ENCODE measurements around the gene LSAMP.

The LSAMP gene

GRCh38 chr3:116374901-116375300, 70.4 kb downstream of the LSAMP start:
- FAIRE-seq = no peak

GRCh38 chr3:116367761-116368395, 77.4 kb downstream of the LSAMP start:
- FAIRE-seq = no peak
- no peak for DNase-seq (ENCODE audit: insufficient read length, low spot score)

More at GRCh38 chr3:116374901-116375300, 70.4 kb downstream of the LSAMP start:
- DNase-seq (ENCODE audit: insufficient read length, low spot score) = no peak

GRCh38 chr3:116356056-116356455, 89.2 kb downstream of the LSAMP start:
- DNase-seq (ENCODE audit: insufficient read length, low spot score) = no peak
- no peak for FAIRE-seq

DNA sequence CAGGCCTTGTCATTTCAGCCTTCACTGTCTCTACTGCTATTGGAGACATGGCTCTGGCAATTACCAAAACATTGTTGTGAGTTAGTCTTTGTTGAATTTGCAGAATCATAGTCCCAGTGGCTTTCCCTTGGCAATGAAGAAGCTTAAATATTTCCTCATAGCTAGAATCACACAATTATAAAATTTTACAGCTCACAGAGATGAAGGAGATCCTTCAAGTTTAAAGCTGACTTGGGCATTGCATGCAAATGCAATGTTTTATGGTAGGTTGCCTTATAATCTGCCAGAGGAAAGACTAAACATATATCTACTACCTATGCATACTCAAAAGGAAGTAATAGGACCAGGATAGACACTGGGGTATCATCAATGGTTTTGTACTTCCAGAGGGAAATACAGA, 90.9 kb downstream of the LSAMP start:
- FAIRE-seq (no peak), DNase-seq (ENCODE audit: insufficient read length, low spot score) (no peak)

- FAIRE-seq (no peak), DNase-seq (ENCODE audit: insufficient read length, low spot score) (no peak)
Measured at GRCh38 chr3:116350119-116350733, 95.1 kb downstream of the LSAMP start.

DNA sequence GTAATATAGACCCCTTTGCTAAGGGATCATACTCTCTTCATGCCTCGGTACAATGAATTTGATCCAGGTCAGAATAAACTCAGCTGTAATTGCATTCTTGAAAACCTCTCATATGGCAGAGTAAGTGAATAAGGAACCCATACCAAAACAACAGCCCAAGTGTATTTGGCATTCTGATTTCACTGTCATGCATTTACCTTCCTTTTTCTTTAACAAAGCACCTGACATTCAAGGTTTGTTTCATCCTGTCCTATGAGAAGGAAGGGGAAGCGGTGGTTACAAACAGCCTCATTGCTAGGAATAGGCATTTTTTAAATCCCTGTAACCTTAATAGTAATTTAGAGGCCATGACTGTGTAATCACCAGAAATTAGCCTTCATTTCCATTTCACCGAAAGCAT, 97.1 kb downstream of the LSAMP start:
- DNase-seq (ENCODE audit: insufficient read length, low spot score) (no peak), FAIRE-seq (no peak)

DNA sequence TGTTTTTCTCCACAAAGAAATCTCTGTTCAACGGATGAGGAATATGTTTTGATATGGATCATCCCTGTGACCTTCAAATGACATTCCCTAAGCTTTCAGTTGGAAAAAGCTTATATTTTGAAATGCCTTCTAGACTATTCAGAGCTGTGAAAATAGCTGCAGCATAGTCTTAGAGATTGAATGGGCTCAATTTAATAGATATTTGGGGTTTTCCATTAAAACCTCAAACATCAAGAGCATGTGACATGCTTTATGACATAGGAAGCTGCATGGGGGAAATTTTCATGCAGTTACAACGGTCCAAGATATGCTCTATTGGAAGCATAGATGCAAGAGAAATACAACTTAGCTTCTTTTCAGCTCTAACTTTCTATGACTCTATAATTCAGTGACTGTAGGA, 102.8 kb downstream of the LSAMP start:
- no peak for FAIRE-seq
- no peak for DNase-seq (ENCODE audit: insufficient read length, low spot score)

GRCh38 chr3:116341899-116342298, 103.4 kb downstream of the LSAMP start:
- DNase-seq (ENCODE audit: insufficient read length, low spot score) (no peak), FAIRE-seq (no peak)

- DNase-seq (ENCODE audit: insufficient read length, low spot score) = no peak
- no peak for FAIRE-seq
Measured at GRCh38 chr3:116341381-116341780, 103.9 kb downstream of the LSAMP start.

GRCh38 chr3:116340680-116341216, 104.5 kb downstream of the LSAMP start:
- FAIRE-seq = no peak

DNA sequence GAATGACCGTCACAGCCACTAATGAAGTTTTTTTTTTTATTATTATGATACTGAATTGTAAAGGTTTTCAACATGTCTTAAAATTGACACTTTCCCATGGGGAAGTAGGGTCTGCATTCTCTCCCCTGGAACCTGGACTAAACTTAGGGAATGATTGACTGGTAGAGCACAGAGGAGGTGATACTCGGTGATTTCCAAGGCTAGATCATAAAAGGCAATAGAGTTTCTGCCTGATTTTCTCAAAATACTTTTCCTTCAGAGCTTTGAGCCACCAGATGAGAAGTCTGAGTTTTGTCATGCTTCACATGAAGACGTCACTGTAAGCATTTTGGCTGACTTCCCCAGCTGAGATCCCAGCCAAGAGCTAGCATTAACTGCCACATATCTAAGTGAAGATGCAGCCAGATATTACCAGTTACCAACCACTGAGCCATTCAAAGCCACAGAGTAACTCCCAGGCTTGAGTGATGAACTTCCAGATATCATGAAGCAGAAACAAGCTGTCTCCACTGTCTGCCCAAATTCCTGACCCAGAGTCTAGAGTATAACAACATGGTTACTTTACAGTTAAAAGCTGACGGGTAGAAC, 105.8 kb downstream of the LSAMP start:
- DNase-seq (ENCODE audit: insufficient read length, low spot score) (no peak), FAIRE-seq (no peak)

More at GRCh38 chr3:116340680-116341216, 104.5 kb downstream of the LSAMP start:
- no peak for DNase-seq (ENCODE audit: insufficient read length, low spot score)

GRCh38 chr3:116338713-116339112, 106.6 kb downstream of the LSAMP start:
- FAIRE-seq = no peak
- no peak for DNase-seq (ENCODE audit: insufficient read length, low spot score)

DNA sequence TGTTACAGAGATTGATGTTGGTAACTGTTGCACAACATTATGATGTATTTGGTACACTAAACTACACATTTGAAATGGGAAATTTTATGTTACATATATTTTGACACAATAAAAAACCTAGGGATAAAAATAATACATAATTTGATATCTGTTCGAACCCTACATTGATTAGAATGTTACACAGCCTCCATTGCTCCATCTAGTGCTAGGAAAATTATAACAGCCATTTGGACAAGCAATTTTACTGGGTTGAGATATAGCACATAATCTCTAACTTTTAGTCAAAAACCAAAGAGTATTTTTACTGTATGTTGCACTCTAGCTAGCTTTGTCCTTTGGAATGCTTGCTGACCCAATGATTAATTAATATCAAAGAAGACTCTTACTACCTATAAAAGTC, 108.1 kb downstream of the LSAMP start:
- no peak for DNase-seq (ENCODE audit: insufficient read length, low spot score)
- FAIRE-seq = no peak

DNA sequence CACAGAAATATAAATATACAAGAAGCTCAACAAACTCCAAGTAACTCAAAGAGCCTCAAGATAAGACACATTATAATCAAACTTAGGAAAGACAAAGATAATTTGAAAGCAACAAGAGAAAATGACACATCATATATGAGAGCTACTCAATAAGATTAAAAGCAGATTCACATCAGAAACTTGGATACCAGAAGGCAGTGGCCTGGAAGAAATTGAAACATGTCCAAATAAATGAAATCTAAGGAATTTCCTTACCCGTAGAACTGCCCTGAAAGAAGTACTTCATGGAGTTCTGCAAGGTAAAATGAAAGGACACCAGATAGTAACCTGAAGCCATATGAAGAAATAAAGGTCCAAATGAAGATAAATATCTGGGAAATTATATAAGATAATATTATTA, 113.9 kb downstream of the LSAMP start:
- no peak for FAIRE-seq
- DNase-seq (ENCODE audit: insufficient read length, low spot score) = no peak

GRCh38 chr3:116322750-116323375, 122.4 kb downstream of the LSAMP start:
- DNase-seq (ENCODE audit: insufficient read length, low spot score) (no peak), FAIRE-seq (no peak)

- DNase-seq (ENCODE audit: insufficient read length, low spot score) = no peak
- FAIRE-seq = no peak
Measured at GRCh38 chr3:116318370-116318769, 126.9 kb downstream of the LSAMP start.

- no peak for DNase-seq (ENCODE audit: insufficient read length, low spot score)
- no peak for FAIRE-seq
Measured at GRCh38 chr3:116316771-116317170, 128.5 kb downstream of the LSAMP start.

DNA sequence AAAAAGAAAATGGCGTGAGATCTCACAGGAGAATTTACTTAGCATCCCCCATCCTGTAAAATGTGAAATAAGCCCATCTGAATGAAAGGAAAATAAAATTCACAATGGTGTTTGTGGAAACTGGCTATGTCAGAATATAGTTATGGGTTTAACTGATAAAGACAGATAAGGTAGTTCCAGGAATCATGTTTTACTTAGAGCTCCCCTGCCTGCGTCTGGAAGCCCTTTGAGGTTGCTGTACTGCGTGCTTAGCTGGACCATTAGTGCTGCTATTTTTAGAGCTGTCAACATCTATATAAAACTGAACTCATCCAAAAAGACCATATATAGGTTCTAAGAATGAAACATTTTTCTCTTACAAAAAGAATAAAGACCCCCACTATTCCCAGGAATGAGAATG, 130.8 kb downstream of the LSAMP start:
- no peak for DNase-seq (ENCODE audit: insufficient read length, low spot score)
- FAIRE-seq = no peak

DNA sequence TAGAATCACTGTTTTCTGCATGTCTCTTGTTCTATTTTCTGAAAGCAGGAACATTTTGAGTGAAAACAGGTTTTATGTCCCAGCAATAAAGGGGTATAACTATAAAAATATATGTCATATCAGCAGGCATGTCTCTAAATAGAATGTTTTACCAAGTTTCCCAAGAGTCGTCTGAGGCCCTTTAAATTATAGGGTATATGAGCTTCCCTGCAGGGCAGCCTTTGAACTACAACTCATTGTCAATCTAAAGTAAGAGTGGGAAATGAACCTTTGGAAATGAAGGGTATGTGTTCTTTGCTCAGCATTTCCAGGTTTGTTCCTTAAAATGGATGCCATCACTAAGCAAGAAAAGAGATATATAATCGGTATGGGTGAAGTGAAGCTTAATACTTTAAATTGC, 138.6 kb downstream of the LSAMP start:
- no peak for FAIRE-seq
- no peak for DNase-seq (ENCODE audit: insufficient read length, low spot score)

GRCh38 chr3:116306149-116306548, 139.1 kb downstream of the LSAMP start:
- FAIRE-seq (no peak), DNase-seq (ENCODE audit: insufficient read length, low spot score) (no peak)

GRCh38 chr3:116302087-116302747, 143.1 kb downstream of the LSAMP start:
- FAIRE-seq (no peak), DNase-seq (ENCODE audit: insufficient read length, low spot score) (no peak)

Data from HTR-8/SVneo (cell line).